ENCODE measurements around the gene RPS6KA5. TPM values are rescaled to one million over a fixed set of nuclear protein-coding genes. Genes with fewer than 3 reads are reported as not detected.

RPS6KA5 gene
- total RNA-seq, 2 donors from 2014 or later = 8.9 to 10.3 TPM

DNA sequence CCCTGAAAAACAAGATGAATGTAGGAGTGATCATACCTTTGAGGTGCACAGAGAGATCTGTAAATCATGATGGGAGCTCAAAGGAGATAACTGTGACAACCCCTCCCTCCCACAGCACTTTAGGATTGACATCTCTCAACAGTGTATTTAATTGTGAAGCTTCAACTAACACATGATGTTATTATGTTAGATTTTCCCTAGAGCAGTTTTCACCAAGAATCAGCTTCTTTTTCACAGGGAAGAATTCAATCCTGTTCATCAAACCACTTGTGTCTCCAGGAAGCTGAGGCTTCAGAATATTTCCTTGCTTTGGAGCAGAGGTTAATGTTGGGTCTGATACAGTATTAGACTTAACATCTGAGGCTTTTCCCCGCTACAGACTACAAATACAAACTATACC is 11.8 kb downstream of the RPS6KA5 start:
- Histone ChIP-seq H3K9me3 (no peaks in the 10 kb centered on the region), H3K36me3 (no peaks in the 10 kb centered on the region), H3K27me3 (replicated peaks; ENCODE audit: insufficient read depth) (no peaks in the 10 kb centered on the region), H3K4me1 (replicated peaks) (no peaks in the 10 kb centered on the region), H3K4me3 (no peak overlapping the region), H3K27ac (no peak overlapping the region)
- TF ChIP-seq POLR2A (IDR thresholded peaks at IDR 0.05) (no peak), POLR2AphosphoS5 (IDR thresholded peaks at IDR 0.05) (no peak)
- TF ChIP-seq, protein P1, sequence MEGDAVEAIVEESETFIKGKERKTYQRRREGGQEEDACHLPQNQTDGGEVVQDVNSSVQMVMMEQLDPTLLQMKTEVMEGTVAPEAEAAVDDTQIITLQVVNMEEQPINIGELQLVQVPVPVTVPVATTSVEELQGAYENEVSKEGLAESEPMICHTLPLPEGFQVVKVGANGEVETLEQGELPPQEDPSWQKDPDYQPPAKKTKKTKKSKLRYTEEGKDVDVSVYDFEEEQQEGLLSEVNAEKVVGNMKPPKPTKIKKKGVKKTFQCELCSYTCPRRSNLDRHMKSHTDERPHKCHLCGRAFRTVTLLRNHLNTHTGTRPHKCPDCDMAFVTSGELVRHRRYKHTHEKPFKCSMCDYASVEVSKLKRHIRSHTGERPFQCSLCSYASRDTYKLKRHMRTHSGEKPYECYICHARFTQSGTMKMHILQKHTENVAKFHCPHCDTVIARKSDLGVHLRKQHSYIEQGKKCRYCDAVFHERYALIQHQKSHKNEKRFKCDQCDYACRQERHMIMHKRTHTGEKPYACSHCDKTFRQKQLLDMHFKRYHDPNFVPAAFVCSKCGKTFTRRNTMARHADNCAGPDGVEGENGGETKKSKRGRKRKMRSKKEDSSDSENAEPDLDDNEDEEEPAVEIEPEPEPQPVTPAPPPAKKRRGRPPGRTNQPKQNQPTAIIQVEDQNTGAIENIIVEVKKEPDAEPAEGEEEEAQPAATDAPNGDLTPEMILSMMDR (IDR thresholded peaks at IDR 0.05) = no peak
- intact Hi-C loops (cut with DNase I) = no loop called here
- no peak for DNase-seq (ENCODE audit: low spot score)
- 88% methylated on average over 1 of the region's 1 CpG for WGBS

DNA sequence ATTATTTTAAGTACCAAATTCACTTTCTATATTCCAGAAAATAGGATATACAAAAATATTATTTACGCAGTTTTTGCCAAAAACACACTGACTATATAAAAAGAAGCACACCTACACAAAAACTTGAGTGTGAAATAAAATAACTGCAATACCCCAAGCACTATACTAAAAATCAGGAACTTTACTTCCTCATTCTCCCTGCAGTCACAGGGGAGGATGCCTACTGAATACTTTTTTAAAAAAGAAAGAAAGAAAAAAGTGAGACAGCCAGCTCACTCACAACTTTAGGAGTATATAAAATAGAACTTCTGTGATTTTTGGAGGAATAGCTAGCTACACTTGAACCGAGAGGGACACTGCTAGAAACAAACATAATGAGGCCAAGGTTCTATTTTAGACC is 12.2 kb downstream of the RPS6KA5 start:
- H3K9me3 ChIP-seq = no peaks in the 10 kb centered on the region
- no peak overlapping the region for H3K4me3 ChIP-seq
- DNase-seq (ENCODE audit: low spot score) = no peak
- no peaks in the 10 kb centered on the region for H3K4me1 ChIP-seq (replicated peaks)
- no peaks in the 10 kb centered on the region for H3K36me3 ChIP-seq
- H3K27ac ChIP-seq = no peak overlapping the region
- 91% methylated on average over 2 of the region's 2 CpGs for WGBS
- intact Hi-C loops (cut with DNase I) = no loop called here
- H3K27me3 ChIP-seq (replicated peaks; ENCODE audit: insufficient read depth) = no peaks in the 10 kb centered on the region
- TF ChIP-seq POLR2AphosphoS5 (IDR thresholded peaks at IDR 0.05) (no peak), POLR2A (IDR thresholded peaks at IDR 0.05) (no peak)
- TF ChIP-seq, protein P1 (IDR thresholded peaks at IDR 0.05) = no peak

DNA sequence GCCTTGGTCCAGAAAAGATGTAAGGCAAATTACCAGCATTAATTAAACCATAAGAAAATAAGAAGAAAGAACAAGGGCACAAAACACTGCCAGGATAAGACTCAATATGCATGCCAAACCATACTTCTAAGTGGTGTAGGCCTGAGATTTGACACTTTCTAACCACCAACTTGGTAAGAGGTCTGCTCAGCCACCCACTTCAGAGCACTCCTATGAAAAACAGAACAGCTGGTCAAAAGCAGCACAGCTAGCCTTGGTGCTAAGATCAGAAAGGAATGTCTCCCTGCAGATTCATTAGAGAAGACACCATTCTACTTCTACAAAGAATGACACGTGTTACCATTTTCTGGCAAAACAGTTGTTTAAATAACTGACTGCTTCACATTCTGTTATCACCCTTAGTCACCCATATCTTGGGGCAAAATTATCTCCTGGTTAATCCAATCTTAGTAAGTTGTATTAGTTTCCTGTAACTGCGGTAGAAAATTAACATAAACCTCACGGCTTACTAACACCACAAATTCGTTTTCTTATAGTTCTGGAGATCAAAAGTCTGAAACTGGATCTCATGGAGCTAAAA is 13.2 kb downstream of the RPS6KA5 start:
- no peak for DNase-seq (ENCODE audit: low spot score)
- Histone ChIP-seq H3K27me3 (replicated peaks; ENCODE audit: insufficient read depth) (no peaks in the 10 kb centered on the region), H3K4me3 (no peak overlapping the region), H3K9me3 (no peaks in the 10 kb centered on the region), H3K27ac (no peak overlapping the region), H3K4me1 (replicated peaks) (no peaks in the 10 kb centered on the region), H3K36me3 (no peaks in the 10 kb centered on the region)
- intact Hi-C loops (cut with DNase I) = no loop called here
- WGBS = 94% methylated on average over 4 of the region's 4 CpGs
- TF ChIP-seq POLR2AphosphoS5 (IDR thresholded peaks at IDR 0.05) (no peak), POLR2A (IDR thresholded peaks at IDR 0.05) (no peak)
- TF ChIP-seq, protein P1 (IDR thresholded peaks at IDR 0.05) = no peak

DNA sequence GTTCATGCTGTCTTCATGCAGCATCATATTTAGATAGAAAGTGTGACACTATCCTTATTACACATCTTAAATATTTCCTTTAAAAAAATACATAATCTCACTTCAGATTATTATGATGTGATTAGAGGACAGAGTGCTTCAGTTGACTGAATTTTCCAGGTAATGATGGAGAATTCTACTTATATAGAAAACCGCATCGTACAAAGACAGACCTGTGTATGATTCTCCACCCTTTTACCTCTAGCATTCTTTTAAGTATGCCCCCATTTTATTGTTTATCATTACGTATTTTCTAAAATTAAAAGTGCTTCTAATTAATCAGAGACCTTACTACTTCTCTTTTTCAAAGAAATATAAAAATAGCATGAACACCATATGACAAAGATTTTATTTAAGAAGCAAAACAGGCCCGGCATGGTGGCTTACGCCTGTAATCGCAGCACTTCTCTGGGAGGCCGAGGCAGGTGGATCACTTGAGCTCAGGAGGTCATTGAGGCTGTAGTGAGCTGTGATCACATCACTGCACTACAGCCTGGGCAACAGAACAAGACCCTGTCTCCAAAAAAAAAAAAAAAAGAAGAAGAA is 13.9 kb downstream of the RPS6KA5 start:
- Histone ChIP-seq H3K4me3 (no peak overlapping the region), H3K27me3 (replicated peaks; ENCODE audit: insufficient read depth) (no peaks in the 10 kb centered on the region), H3K36me3 (no peaks in the 10 kb centered on the region), H3K27ac (no peak overlapping the region), H3K9me3 (no peaks in the 10 kb centered on the region), H3K4me1 (replicated peaks) (no peaks in the 10 kb centered on the region)
- WGBS = 91% methylated on average over 7 of the region's 7 CpGs
- DNase-seq (ENCODE audit: low spot score) = no peak
- intact Hi-C loops (cut with DNase I) = no loop called here
- TF ChIP-seq POLR2A (IDR thresholded peaks at IDR 0.05) = no peak
- TF ChIP-seq, protein P1 (IDR thresholded peaks at IDR 0.05) = no peak
- TF ChIP-seq POLR2AphosphoS5 (IDR thresholded peaks at IDR 0.05) = no peak

DNA sequence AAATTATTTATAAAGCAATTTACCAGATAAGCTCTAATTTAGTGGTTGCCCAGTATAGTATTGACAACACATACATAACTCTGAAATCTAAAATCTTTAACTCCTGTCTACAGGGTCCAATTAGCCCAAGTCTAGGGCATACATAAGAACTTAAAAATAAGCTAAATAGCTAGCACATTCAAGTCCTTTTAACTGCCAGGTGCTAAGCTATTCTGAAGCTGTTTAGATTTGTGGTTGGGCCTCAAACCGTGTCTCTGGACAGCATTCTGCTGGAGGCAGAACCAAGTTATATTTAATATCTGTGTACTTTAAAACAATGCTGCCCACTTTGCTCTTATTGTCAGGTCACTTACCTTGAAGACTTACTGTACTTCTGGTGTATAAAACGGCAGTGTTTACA is 19.0 kb downstream of the RPS6KA5 start:
- Histone ChIP-seq H3K27ac (no peak overlapping the region), H3K27me3 (replicated peaks; ENCODE audit: insufficient read depth) (no peaks in the 10 kb centered on the region), H3K4me1 (replicated peaks) (no peaks in the 10 kb centered on the region), H3K36me3 (no peaks in the 10 kb centered on the region), H3K4me3 (no peak overlapping the region), H3K9me3 (no peaks in the 10 kb centered on the region)
- TF ChIP-seq POLR2AphosphoS5 (IDR thresholded peaks at IDR 0.05) (no peak), POLR2A (IDR thresholded peaks at IDR 0.05) (no peak)
- TF ChIP-seq, protein P1 (IDR thresholded peaks at IDR 0.05) = no peak
- DNase-seq (ENCODE audit: low spot score) = no peak
- intact Hi-C loops (cut with DNase I) = no loop called here
- WGBS = 15% methylated on average over 2 of the region's 2 CpGs
